Esophagus squamous epithelium (tissue), 4 donors: ENCODE data around the gene BIVM.

Experiments used
- CTCF ChIP-seq, 6 experiments: fragments of 450-650 bp in 4 of 6; fragments of 200-600 bp in 2 of 6; sonication (generic) in 2 of 6; IDR thresholded peaks; one replicate each; pipeline ENCODE4 v1.5.1; 2016 to 2019; ENCODE audit warnings: antibody characterized with exemption in 6 of 6, mild to moderate bottlenecking in 4 of 6, moderate library complexity in 4 of 6
- POLR2A ChIP-seq, 4 donors: fragments of 450-650 bp; IDR thresholded peaks; one replicate each; pipeline ENCODE4 v1.6.1; 2017; ENCODE audit warnings: antibody characterized with exemption in 4 of 4, mild to moderate bottlenecking in 4 of 4, moderate library complexity in 3 of 4

- TF ChIP-seq CTCF (IDR thresholded peaks at IDR 0.05) = no peak
- no peak for TF ChIP-seq POLR2A (IDR thresholded peaks at IDR 0.05)
These were observed 50.0 kb downstream of the BIVM start for GRCh38 chr13:102848956-102849355.
